AG09319 (cell line): Measurements from ENCODE around the gene PDIA6.

ENCODE experiments used
- DNase-seq: peaks from one replicate; pipeline ENCODE4 v3.0.0-alpha.2; 2010; ENCODE audit warnings: low read depth; ENCODE audit errors: extremely low read depth
- TF ChIP-seq, protein P1 (sequence below): IDR thresholded peaks from 2 replicates; pipeline ENCODE4 v1.5.1; 2011; ENCODE audit warnings: low read depth, mild to moderate bottlenecking, inconsistent platforms, low read length, moderate library complexity

Gene PDIA6

DNA sequence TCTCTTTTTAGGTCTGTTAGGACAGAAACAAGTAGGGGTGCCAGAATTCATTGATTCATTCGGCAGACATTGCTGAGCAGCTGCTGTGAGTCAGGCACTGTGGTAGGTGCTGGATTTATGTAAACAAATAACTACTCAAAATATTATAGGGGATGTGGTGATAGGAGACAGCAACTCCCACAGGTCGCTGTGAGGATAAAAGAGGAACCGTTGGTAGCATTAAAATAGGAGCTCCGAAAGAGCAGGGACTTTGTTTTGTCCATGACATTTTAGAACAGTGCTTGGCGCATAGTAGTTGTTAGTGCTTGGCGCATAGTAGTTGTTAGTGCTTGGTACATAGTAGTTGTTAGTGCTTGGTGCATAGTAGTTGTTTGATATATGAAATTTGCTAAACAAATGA is 62.0 kb downstream of the PDIA6 start:
- TF ChIP-seq, protein P1, sequence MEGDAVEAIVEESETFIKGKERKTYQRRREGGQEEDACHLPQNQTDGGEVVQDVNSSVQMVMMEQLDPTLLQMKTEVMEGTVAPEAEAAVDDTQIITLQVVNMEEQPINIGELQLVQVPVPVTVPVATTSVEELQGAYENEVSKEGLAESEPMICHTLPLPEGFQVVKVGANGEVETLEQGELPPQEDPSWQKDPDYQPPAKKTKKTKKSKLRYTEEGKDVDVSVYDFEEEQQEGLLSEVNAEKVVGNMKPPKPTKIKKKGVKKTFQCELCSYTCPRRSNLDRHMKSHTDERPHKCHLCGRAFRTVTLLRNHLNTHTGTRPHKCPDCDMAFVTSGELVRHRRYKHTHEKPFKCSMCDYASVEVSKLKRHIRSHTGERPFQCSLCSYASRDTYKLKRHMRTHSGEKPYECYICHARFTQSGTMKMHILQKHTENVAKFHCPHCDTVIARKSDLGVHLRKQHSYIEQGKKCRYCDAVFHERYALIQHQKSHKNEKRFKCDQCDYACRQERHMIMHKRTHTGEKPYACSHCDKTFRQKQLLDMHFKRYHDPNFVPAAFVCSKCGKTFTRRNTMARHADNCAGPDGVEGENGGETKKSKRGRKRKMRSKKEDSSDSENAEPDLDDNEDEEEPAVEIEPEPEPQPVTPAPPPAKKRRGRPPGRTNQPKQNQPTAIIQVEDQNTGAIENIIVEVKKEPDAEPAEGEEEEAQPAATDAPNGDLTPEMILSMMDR: no peak
- no peak for DNase-seq

DNA sequence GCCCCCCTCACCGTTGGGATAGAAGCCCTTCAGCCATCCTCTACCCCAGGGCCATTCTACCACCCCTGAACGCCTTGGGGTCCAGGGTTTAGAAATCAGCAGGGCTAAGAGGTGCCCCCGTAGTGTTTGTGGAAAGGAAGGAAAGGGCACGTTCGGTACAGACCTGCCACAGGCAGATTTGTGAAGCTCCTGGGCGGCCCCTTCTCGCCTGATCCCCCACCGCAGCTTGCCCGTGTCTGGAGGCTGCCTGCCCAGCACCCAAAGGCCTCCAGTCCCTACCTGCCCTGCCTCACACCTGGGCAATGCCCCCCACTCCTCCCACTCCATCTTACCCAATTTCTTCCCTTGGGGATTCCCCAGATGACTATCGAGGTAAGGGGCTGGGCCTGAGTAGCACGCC is 69.9 kb downstream of the PDIA6 start:
- DNase-seq: no peak
- TF ChIP-seq, protein P1: no peak

GRCh38 chr2:10741139-10741538 is 71.4 kb downstream of the PDIA6 start:
- no peak for DNase-seq
- TF ChIP-seq, protein P1: no peak

DNA sequence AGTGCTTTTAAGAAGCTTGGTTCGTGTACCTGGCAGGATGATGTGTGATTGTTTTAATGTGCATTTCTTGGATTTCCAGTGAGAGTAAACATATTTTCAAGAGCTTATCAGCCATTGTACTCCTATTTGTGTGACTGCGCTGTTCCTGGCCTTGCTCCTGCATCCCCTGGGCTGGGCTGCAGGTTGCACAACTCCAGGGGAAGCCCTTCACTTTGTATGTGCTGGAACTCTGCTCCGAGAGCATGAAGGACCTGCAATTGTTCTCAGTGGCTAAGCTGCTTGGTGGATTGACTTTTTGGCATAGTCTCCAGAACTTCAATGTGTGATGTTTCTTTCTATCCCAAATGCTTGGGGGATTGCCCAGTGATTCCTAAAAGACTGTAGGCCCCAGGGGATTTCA is 72.4 kb downstream of the PDIA6 start:
- no peak for DNase-seq
- TF ChIP-seq, protein P1: no peak

GRCh38 chr2:10738192-10738591 is 74.4 kb downstream of the PDIA6 start:
- no peak for DNase-seq
- TF ChIP-seq, protein P1: no peak

DNA sequence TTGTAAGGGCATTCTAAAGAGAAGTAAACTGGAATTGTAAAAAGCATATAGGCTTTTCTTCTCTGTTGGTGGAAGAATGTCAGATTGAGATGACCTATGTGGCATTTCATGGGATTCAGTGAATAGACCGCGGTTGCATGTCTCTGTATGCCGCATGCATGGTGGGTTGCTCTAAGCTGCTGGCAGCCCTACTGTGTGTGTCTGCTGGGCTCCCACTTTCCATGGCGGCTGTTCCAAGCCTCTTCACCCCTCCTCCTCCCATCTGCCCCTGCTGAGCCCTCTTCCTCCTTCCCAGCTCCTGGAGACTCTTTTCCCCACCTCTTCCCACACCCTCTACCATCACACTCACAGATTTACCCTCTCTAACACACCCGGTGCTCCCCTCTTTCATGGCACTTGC is 78.6 kb downstream of the PDIA6 start:
- DNase-seq: no peak
- TF ChIP-seq, protein P1: no peak

DNA sequence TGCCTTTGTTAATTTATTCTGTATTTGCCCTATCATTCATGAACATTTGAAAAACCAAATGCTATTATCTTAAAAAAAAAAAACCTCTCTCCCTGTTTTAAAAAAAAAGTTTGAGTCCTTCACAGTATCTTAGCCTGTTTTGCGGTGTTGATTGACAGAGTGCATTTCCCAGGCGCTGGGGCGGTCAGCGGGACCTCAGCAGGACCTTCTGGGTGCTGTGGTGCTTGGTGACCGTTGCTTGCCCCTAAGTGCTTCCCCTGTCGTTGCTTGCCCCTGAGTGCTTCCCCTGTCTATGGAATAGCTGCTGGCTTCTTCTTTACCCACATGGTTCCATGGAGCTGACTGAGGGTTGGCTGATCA is 79.0 kb downstream of the PDIA6 start:
- TF ChIP-seq, protein P1: no peak
- no peak for DNase-seq
